Hippocampal formation (tissue), 2 donors: ENCODE data around the gene BCAS1.

Source experiments
- DNase-seq, 2 donors: peaks; one replicate each; lab custom pipeline; 2025; lab: John Stamatoyannopoulos, UW

BCAS1 gene

GRCh38 chr20:54076259-54076658 lies 5.9 kb upstream of the BCAS1 start:
- no peak for DNase-seq

- no peak for DNase-seq
These were observed 4.9 kb upstream of the BCAS1 start for GRCh38 chr20:54075322-54075721.

GRCh38 chr20:54074511-54074910 lies 4.1 kb upstream of the BCAS1 start:
- no peak for DNase-seq

- DNase-seq, result no peak
These were observed 2.9 kb upstream of the BCAS1 start for GRCh38 chr20:54073288-54073687.

GRCh38 chr20:54069501-54069971 lies 858 bp downstream of the BCAS1 start:
- DNase-seq, result no peak

GRCh38 chr20:54068966-54069365 lies 1.4 kb downstream of the BCAS1 start:
- no peak for DNase-seq

GRCh38 chr20:54068495-54068894 lies 1.9 kb downstream of the BCAS1 start:
- no peak for DNase-seq

GRCh38 chr20:54067606-54068174 lies 2.7 kb downstream of the BCAS1 start:
- no peak for DNase-seq

GRCh38 chr20:54065601-54066038 lies 4.8 kb downstream of the BCAS1 start:
- DNase-seq, result no peak

GRCh38 chr20:54064939-54065338 lies 5.5 kb downstream of the BCAS1 start:
- no peak for DNase-seq

GRCh38 chr20:54063992-54064676 lies 6.3 kb downstream of the BCAS1 start:
- no peak for DNase-seq

GRCh38 chr20:54063580-54063979 lies 6.8 kb downstream of the BCAS1 start:
- DNase-seq, result no peak

- DNase-seq, result peak; percentile 8 to 71
These were observed 7.5 kb downstream of the BCAS1 start for GRCh38 chr20:54062812-54063280.

GRCh38 chr20:54061101-54061881 lies 9.1 kb downstream of the BCAS1 start:
- no peak for DNase-seq

GRCh38 chr20:54059691-54060364 lies 10.6 kb downstream of the BCAS1 start:
- no peak for DNase-seq

GRCh38 chr20:54058420-54059139 lies 11.8 kb downstream of the BCAS1 start:
- DNase-seq, result no peak

GRCh38 chr20:54056762-54057639 lies 13.4 kb downstream of the BCAS1 start:
- no peak for DNase-seq

- DNase-seq, result no peak
These were observed 15.9 kb downstream of the BCAS1 start for GRCh38 chr20:54054516-54054915.

GRCh38 chr20:54051068-54051467 lies 19.3 kb downstream of the BCAS1 start:
- DNase-seq, result no peak

GRCh38 chr20:54048891-54049545 lies 21.4 kb downstream of the BCAS1 start:
- no peak for DNase-seq
